Pancreas (tissue), 10 donors: ENCODE data around the gene CDK9. TPM values are rescaled to one million over a fixed set of nuclear protein-coding genes. Genes with fewer than 3 reads are reported as not detected.
A peak's percentile ranks its signal among the peaks of the same experiment; 100 is the strongest.
"Not testable (repeated sequence)": the region's sequence is repeated elsewhere in the genome, so short reads cannot be mapped to it uniquely, and the experiment has no call there.

ENCODE experiments used
- ATAC-seq, 4 donors: fragments of 200-7000 bp; cut with Tn5 transposase; one replicate each; pipeline versions ENCODE4 v1.8.0 to v1.9.1; 2020; ENCODE audit warnings: mild to moderate bottlenecking in 4 of 4, moderate library complexity in 4 of 4
- DNase-seq, 6 donors: peaks; one replicate each; pipeline ENCODE4 v3.0.0-alpha.2; 2020
- FAIRE-seq: peaks from 2 replicates; lab custom pipeline; 2012; peaks lifted over from hg19 to GRCh38; lab: Jason Lieb, UNC
- H3K27ac ChIP-seq, 4 donors: fragments of 200-600 bp; sonication (generic); 1 replicate in 3 of 4; 2 replicates in 1 of 4; pipeline versions ENCODE4 v1.5.0 to v1.8.0; 2020
- H3K27me3 ChIP-seq, 4 donors: fragments of 200-600 bp; one replicate each; pipeline ENCODE4 v1.8.0; 2021
- H3K36me3 ChIP-seq, 3 donors: fragments of 200-600 bp; sonication (generic) in 1 of 3; one replicate each; pipeline versions ENCODE4 v1.5.0 to v1.8.0; 2020 to 2021
- H3K4me1 ChIP-seq, 3 donors: fragments of 200-600 bp; one replicate each; pipeline ENCODE4 v1.8.0; 2021
- H3K4me3 ChIP-seq, 4 donors: fragments of 200-600 bp; sonication (generic) in 2 of 4; one replicate each; pipeline versions ENCODE4 v1.5.0 to v1.8.0; 2020 to 2021
- H3K9me3 ChIP-seq, 4 donors: fragments of 200-600 bp; one replicate each; pipeline ENCODE4 v1.8.0; 2021
- WGBS, 2 donors: extraction: QIAGEN DNeasy Blood & Tissue Kit; methylation state at CpG; one replicate each; pipeline ENCODE4 v1.1.7; 2013; 5-methylcytosine and 5-hydroxymethylcytosine counted together
- intact Hi-C, 3 donors: fragments of 100-400 bp; cut with DNase I; formaldehyde crosslinking; loops; one replicate each; pipeline versions ENCODE4 v1.11.1 to v1.14.2; 2022
- microRNA-seq, 2 donors: library from miRNA; unstranded; fragments of <30 nt; microRNA quantifications; one replicate each; pipeline versions ENCODE4 to v1.1.0, GENCODE V29; 2019 to 2020
- polyA plus RNA-seq, 2 donors: library from polyadenylated mRNA; stranded (reverse); fragments of 200-250 nt; gene quantifications; one replicate each; pipeline ENCODE4 v1.2.3, GENCODE V29; 2013
- total RNA-seq, 6 donors: library from RNA; stranded (reverse); fragmentation: NEBNext Ultra II Directional in 4 of 6; extraction: Animal tissue kit (Norgen Biotek cat#: 25700) in 4 of 6; gene quantifications; one replicate each; pipeline versions ENCODE4 v1.2.1 to v1.2.4, GENCODE V29; 2021 to 2023
- TF ChIP-seq, protein P1 (sequence below), 4 donors: fragments of 200-600 bp; sonication (generic) in 3 of 4; IDR thresholded peaks; one replicate each; pipeline versions ENCODE4 v1.5.0 to v1.8.0; 2021; ENCODE audit warnings: antibody characterized with exemption in 4 of 4
- donor health status: healthy with polysubstance abuse.
- donor health status: DM: no; HTN: no; CAD: no; lungs with moderate emphysema.
- donor health status: DM: no; HTN: no; CAD: no.
- donor health status: control.
- donor health status: control.
- donor health status: Bipolar disorder and iron deficiency.
- donor health status: DM: yes; HTN: yes; CAD: no.
- donor health status: DM: no; HTN: no; CAD: no.
- donor health status: DM: no; HTN: no; CAD: no.
- donor health status: DM: yes; HTN: yes; CAD: no.

The CDK9 gene
- total and polyA plus RNA-seq, 8 donors: 33.9 to 119 (median 46.3) TPM

DNA sequence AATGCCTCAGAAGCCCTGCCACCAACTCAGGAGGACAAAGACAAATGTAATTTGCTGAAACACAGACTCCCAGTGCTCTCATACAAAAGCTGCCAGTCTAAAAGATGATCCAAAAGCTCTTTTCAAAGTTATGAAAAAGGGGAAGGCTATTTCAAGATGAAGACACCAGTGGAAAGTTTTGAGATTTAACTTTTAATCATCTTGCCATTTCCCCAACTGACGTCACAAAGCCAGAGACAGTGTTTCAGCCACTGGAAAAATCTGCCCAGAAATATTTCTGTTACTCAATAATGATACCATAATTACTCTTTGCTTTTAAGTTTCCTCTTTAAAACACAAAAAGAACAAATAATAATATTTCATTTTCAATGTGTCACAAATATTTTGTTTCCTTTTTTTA is 47.7 kb downstream of the CDK9 start:
- no peak for FAIRE-seq
- Histone ChIP-seq H3K4me1 (no peaks in the 10 kb centered on the region), H3K27ac (peak overlapping the region in 2 of 4 donors; percentile 18 to 44), H3K36me3 (no peaks in the 10 kb centered on the region), H3K4me3 (no peak overlapping the region), H3K9me3 (no peaks in the 10 kb centered on the region), H3K27me3 (no peaks in the 10 kb centered on the region)
- TF ChIP-seq, protein P1, sequence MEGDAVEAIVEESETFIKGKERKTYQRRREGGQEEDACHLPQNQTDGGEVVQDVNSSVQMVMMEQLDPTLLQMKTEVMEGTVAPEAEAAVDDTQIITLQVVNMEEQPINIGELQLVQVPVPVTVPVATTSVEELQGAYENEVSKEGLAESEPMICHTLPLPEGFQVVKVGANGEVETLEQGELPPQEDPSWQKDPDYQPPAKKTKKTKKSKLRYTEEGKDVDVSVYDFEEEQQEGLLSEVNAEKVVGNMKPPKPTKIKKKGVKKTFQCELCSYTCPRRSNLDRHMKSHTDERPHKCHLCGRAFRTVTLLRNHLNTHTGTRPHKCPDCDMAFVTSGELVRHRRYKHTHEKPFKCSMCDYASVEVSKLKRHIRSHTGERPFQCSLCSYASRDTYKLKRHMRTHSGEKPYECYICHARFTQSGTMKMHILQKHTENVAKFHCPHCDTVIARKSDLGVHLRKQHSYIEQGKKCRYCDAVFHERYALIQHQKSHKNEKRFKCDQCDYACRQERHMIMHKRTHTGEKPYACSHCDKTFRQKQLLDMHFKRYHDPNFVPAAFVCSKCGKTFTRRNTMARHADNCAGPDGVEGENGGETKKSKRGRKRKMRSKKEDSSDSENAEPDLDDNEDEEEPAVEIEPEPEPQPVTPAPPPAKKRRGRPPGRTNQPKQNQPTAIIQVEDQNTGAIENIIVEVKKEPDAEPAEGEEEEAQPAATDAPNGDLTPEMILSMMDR (IDR thresholded peaks at IDR 0.05): no peak
- intact Hi-C loops: no loop called here
- 51 to 57% methylated on average over 1 of the region's 1 CpG for WGBS, 2 donors
- ATAC-seq: peak in 1 of 4 donors; percentile 7
- no peak for DNase-seq

DNA sequence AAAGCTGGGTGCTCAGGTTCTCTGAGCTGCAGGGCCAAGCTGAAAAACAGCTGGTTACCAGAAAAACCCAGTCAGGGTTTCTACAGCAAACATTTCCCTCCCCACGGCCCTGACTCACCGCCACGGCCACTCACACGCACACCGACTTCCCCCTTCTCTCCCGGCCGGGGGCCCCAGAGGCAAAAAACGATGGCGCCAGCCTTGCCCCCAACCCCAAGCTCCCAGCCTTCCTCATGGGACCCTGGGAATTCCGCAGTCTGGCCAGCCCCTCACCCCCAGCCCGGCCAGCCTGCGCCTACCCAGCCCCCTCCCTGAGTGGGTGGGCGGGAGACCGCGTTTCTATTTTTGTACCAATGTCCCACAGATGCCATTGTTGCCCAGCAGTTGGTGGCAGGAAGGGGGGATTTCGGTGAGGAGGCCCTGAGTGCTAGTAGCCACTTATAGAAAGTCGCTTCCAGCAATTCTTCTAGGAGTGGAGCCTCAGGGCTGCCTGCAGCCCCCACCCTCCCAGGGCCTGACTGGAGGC is 50.2 kb downstream of the CDK9 start:
- H3K9me3 ChIP-seq: no peaks in the 10 kb centered on the region
- ATAC-seq: peak in 2 of 4 donors; percentile 17 to 29
- no peaks in the 10 kb centered on the region for H3K27me3 ChIP-seq
- no peak overlapping the region for H3K4me3 ChIP-seq
- 76 to 79% methylated on average over 17 of the region's 17 CpGs for WGBS, 2 donors
- FAIRE-seq: no peak
- DNase-seq: peak in 2 of 6 donors; percentile 49 to 54
- TF ChIP-seq, protein P1 (IDR thresholded peaks at IDR 0.05): no peak
- intact Hi-C loops: no loop called here
- no peaks in the 10 kb centered on the region for H3K36me3 ChIP-seq
- H3K27ac ChIP-seq: peak overlapping the region; percentile 31 to 74 (median 56)
- peaks cover 3 to 16% (median 14%) of the 10 kb centered on the region in 3 donors for H3K4me1 ChIP-seq

DNA sequence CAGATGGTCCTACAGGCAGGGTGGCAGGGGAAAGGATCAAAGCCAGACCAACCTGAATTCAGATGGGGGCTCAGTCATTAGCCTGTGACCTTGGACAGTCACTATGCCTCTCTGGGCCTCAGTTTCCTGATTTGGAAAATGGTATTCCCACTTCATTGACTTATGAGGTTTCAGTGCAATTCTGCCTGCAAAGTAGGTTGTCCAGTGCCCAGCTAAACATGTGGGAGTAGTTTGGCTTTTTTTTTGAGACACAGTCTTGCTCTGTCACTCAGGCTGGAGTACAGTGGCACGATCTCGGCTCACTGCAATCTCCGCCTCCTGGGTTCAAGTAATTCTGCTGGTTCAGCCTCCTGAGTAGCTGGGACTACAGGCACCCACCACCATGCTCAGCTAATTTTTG is 50.7 kb downstream of the CDK9 start:
- H3K27me3 ChIP-seq, H3K36me3 ChIP-seq, ATAC-seq, FAIRE-seq, H3K4me3 ChIP-seq, intact Hi-C loops, DNase-seq, H3K9me3 ChIP-seq: not testable (repeated sequence)
- peak overlapping the region; percentile 31 to 74 (median 56) for H3K27ac ChIP-seq
- H3K4me1 ChIP-seq: peaks cover 3 to 16% (median 14%) of the 10 kb centered on the region in 3 donors
- WGBS, 2 donors: 94 to 96% methylated on average over 3 of the region's 3 CpGs

DNA sequence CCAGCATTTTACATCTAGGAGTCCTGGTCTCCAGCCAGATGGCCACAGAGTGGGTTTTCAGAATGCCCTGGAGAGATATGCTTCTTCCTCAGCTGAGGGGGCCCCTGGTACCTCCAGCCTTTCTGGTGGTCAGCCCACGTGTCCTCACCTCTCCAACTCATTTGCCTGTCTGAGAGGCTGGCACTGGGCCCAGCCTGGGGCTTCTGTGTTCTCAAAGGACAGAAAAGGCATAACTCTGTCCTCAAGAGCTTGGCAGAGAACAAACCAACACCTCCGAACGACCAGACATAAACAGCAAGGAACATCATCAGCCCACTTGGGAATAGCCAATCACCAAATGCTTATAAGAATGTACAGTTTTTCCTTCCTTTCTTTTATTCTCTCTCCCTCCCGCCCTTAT is 51.5 kb downstream of the CDK9 start:
- TF ChIP-seq, protein P1 (IDR thresholded peaks at IDR 0.05): no peak
- DNase-seq: no peak
- intact Hi-C loops: no loop called here
- H3K4me1 ChIP-seq: peaks cover 3 to 16% (median 14%) of the 10 kb centered on the region in 3 donors
- no peaks in the 10 kb centered on the region for H3K36me3 ChIP-seq
- WGBS, 2 donors: 79 to 82% methylated on average over 4 of the region's 4 CpGs
- ATAC-seq: no peak
- no peak overlapping the region for H3K27ac ChIP-seq
- no peak for FAIRE-seq
- no peak overlapping the region for H3K4me3 ChIP-seq
- no peaks in the 10 kb centered on the region for H3K9me3 ChIP-seq
- no peaks in the 10 kb centered on the region for H3K27me3 ChIP-seq

DNA sequence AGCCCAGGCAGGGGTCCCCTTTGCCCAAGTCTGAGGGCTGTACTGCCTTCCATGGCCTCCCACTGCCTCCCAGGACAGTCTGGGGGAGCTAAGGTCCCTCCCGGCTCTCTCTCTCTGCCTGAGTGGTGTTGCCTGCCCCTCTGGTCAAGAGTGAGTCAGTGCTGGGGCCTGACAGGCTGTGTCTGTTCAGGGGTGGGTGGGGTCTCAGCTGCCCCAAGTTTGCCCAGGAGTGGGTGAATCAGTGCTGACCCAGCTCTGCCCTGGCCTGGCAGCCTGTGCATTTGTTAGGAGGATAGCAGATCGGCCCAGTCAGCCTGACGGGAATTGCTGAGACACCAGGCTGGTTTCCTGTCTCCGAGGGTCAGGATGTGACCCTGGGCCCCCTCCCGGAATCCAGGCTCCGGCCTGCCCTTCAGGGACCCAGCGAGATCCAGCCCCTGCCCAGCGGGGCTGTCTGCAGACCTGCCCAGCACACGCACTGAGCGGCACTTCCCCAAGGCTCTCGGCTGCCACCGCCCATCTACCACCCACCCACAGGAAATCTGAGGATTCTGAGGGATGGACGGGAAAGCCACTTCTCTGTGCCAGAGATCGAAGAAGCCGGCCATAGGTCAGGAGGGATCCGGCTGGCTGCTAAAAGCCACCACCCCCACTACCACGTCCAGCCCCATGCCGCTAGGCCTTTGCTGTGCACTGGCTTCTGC is 52.7 kb downstream of the CDK9 start:
- TF ChIP-seq, protein P1 (IDR thresholded peaks at IDR 0.05): no peak
- peak in 3 of 4 donors; percentile 8 to 68 (median 28) for ATAC-seq
- peak in 2 of 6 donors; percentile 50 to 57 for DNase-seq
- 75 to 79% methylated on average over 18 of the region's 18 CpGs for WGBS, 2 donors
- H3K4me3 ChIP-seq: no peak overlapping the region
- H3K27ac ChIP-seq: peak overlapping the region in 3 of 4 donors; percentile 48 to 67 (median 55)
- no peaks in the 10 kb centered on the region for H3K9me3 ChIP-seq
- H3K36me3 ChIP-seq: no peaks in the 10 kb centered on the region
- H3K27me3 ChIP-seq: no peaks in the 10 kb centered on the region
- no peak for FAIRE-seq
- H3K4me1 ChIP-seq: peaks cover 3 to 16% (median 14%) of the 10 kb centered on the region in 3 donors
- intact Hi-C loops: no loop called here

Small RNAs within 50 kb of the gene (microRNA-seq; reads per million reads assigned to microRNA genes)
- gene MIR2861 (0 reads per million in 2 donors), gene MIR3960 (0 reads per million in 2 donors)

Other genes starting within 250 kb of the CDK9 start
- gene STXBP1, start 173.8 kb upstream of the CDK9 start, total RNA-seq: 10 to 100 TPM; 14.3 to 33.0 (median 22.0) TPM
- 10 to 100 TPM; 17.6 to 46.4 TPM for gene STXBP1, start 173.8 kb upstream of the CDK9 start, polyA plus RNA-seq
- under 1 TPM in 5 of 6 donors, not detected in 1; 0.12 to 0.39 (median 0.22) TPM for gene CFAP157, start 79.0 kb upstream of the CDK9 start, total RNA-seq
- 1 to 10 TPM; 1.6 to 2.1 TPM for gene CFAP157, start 79.0 kb upstream of the CDK9 start, polyA plus RNA-seq
- gene PTRH1, start 70.4 kb upstream of the CDK9 start, total RNA-seq: 10 to 100 TPM in 2 of 6 donors, 1 to 10 TPM in 4; 5.6 to 11.9 (median 9.0) TPM
- 10 to 100 TPM; 11.5 to 13.4 TPM for gene PTRH1, start 70.4 kb upstream of the CDK9 start, polyA plus RNA-seq
- gene TTC16, start 70.0 kb upstream of the CDK9 start, total RNA-seq: under 1 TPM in 2 of 6 donors, not detected in 4; 0.03 to 0.09 TPM
- under 1 TPM; 0.02 to 0.04 TPM for gene TTC16, start 70.0 kb upstream of the CDK9 start, polyA plus RNA-seq
- 1 to 10 TPM; 4.2 to 9.0 (median 5.8) TPM for gene TOR2A, start 50.7 kb upstream of the CDK9 start, total RNA-seq
- gene TOR2A, start 50.7 kb upstream of the CDK9 start, polyA plus RNA-seq: 10 to 100 TPM; 10.1 to 17.5 TPM
- gene SH2D3C, start 7.4 kb upstream of the CDK9 start, total RNA-seq: 1 to 10 TPM; 1.4 to 4.8 (median 1.8) TPM
- gene SH2D3C, start 7.4 kb upstream of the CDK9 start, polyA plus RNA-seq: 1 to 10 TPM; 6.9 to 7.1 TPM
- 10 to 100 TPM; 27.0 to 41.3 (median 34.3) TPM for gene FPGS, start 16.8 kb downstream of the CDK9 start, total RNA-seq
- gene FPGS, start 16.8 kb downstream of the CDK9 start, polyA plus RNA-seq: 10 to 100 TPM; 57.1 to 85.3 TPM
- 10 to 100 TPM in 5 of 6 donors, 1 to 10 TPM in 1; 9.7 to 42.4 (median 13.6) TPM for gene ENG, start 68.6 kb downstream of the CDK9 start, total RNA-seq
- 10 to 100 TPM; 25.8 to 32.9 TPM for gene ENG, start 68.6 kb downstream of the CDK9 start, polyA plus RNA-seq
- 10 to 100 TPM in 4 of 6 donors, 1 to 10 TPM in 2; 8.9 to 18.3 (median 15.2) TPM for gene AK1, start 91.6 kb downstream of the CDK9 start, total RNA-seq
- 10 to 100 TPM; 49.5 to 81.7 TPM for gene AK1, start 91.6 kb downstream of the CDK9 start, polyA plus RNA-seq
- gene ST6GALNAC6, start 113.6 kb downstream of the CDK9 start, total RNA-seq: 10 to 100 TPM; 20.7 to 31.1 (median 26.0) TPM
- gene ST6GALNAC6, start 113.6 kb downstream of the CDK9 start, polyA plus RNA-seq: 10 to 100 TPM; 30.6 to 35.7 TPM
- gene ST6GALNAC4, start 131.0 kb downstream of the CDK9 start, total RNA-seq: 10 to 100 TPM; 25.9 to 66.6 (median 41.3) TPM
- 10 to 100 TPM; 22.2 to 27.7 TPM for gene ST6GALNAC4, start 131.0 kb downstream of the CDK9 start, polyA plus RNA-seq
- gene PIP5KL1, start 144.7 kb downstream of the CDK9 start, total RNA-seq: 1 to 10 TPM; 1.0 to 2.2 (median 1.2) TPM
- gene PIP5KL1, start 144.7 kb downstream of the CDK9 start, polyA plus RNA-seq: 1 to 10 TPM in 1 of 2 donors, under 1 TPM in 1; 0.80 to 2.5 TPM
- 10 to 100 TPM; 19.6 to 34.9 (median 25.5) TPM for gene DPM2, start 151.8 kb downstream of the CDK9 start, total RNA-seq
- gene DPM2, start 151.8 kb downstream of the CDK9 start, polyA plus RNA-seq: 10 to 100 TPM; 39.0 to 56.8 TPM
- 10 to 100 TPM; 47.7 to 85.4 (median 69.1) TPM for gene EEIG1, start 195.0 kb downstream of the CDK9 start, total RNA-seq
- 10 to 100 TPM; 25.4 to 56.5 TPM for gene EEIG1, start 195.0 kb downstream of the CDK9 start, polyA plus RNA-seq